Measurements from ENCODE around the gene CPNE5.
"Not testable (repeated sequence)": the region's sequence is repeated elsewhere in the genome, so short reads cannot be mapped to it uniquely, and the experiment has no call there.

- not testable (repeated sequence) for TF ChIP-seq CTCF, POLR2A (IDR thresholded peaks at IDR 0.05)
These were observed 134.2 kb downstream of the CPNE5 start for GRCh38 chr6:36704961-36705577.
